Naive thymus-derived CD8-positive, alpha-beta T cell (primary cell): ENCODE data around the gene TET2. TPM values are rescaled to one million over a fixed set of nuclear protein-coding genes. Genes with fewer than 3 reads are reported as not detected.

Experiments
- ATAC-seq, 2 donors: fragments of 150-1000 bp; cut with Tn5 transposase in 1 of 2; sonication (Bioruptor Pico), chemical (Tn5 transposase) in 1 of 2; 1 replicate in 1 of 2; 2 replicates in 1 of 2; pipeline ENCODE4 v1.10.0; 2021; ENCODE audit warnings: mild to moderate bottlenecking in 2 of 2, moderate library complexity in 2 of 2
- POLR2A ChIA-PET: fragments of 350-600 bp; sonication (Branson Sonifier 250); formaldehyde crosslinking; loops from one replicate; lab custom pipeline; 2021; ENCODE audit warnings: antibody characterized with exemption; lab: Charles Lee
- DNase-seq, 10 donors: peaks; one replicate each; pipeline versions ENCODE4 v3.0.0 to v3.0.0-alpha.2; 2020 to 2022
- H3K27ac Mint-ChIP-seq, 10 donors: one replicate each; pipeline ENCODE4 v1.8.0; 2020 to 2022; ENCODE audit warnings: mild to moderate bottlenecking in 10 of 10, mixed read lengths in 10 of 10, moderate library complexity in 4 of 10, inconsistent platforms in 1 of 10
- H3K27me3 Mint-ChIP-seq, 5 donors: one replicate each; pipeline ENCODE4 v1.8.0; 2021 to 2022; ENCODE audit warnings: mixed read lengths in 5 of 5
- H3K36me3 Mint-ChIP-seq, 3 donors: one replicate each; pipeline ENCODE4 v1.8.0; 2020 to 2022; ENCODE audit warnings: mixed read lengths in 3 of 3, mild to moderate bottlenecking in 2 of 3, inconsistent platforms in 1 of 3
- H3K4me1 Mint-ChIP-seq, 4 donors: one replicate each; pipeline ENCODE4 v1.8.0; 2021 to 2022; ENCODE audit warnings: mixed read lengths in 4 of 4
- H3K4me3 Mint-ChIP-seq, 10 donors: one replicate each; pipeline ENCODE4 v1.8.0; 2020 to 2022; ENCODE audit warnings: mild to moderate bottlenecking in 10 of 10, mixed read lengths in 10 of 10, moderate library complexity in 6 of 10, inconsistent platforms in 1 of 10
- H3K9me3 Mint-ChIP-seq, 9 donors: one replicate each; pipeline ENCODE4 v1.8.0; 2020 to 2022; ENCODE audit warnings: mixed read lengths in 9 of 9, mild to moderate bottlenecking in 3 of 9, inconsistent platforms in 1 of 9, moderate library complexity in 1 of 9
- polyA plus RNA-seq, 3 donors: library from polyadenylated mRNA; unstranded; fragments of 300-500 nt; fragmentation: Illumina TruSeq; gene quantifications; one replicate each; pipeline ENCODE4 v1.2.3, GENCODE V29; 2021
- total RNA-seq, 8 experiments: library from RNA in 2 of 8; stranded (reverse) in 2 of 8; gene quantifications; one replicate each; pipeline ENCODE4 v1.2.3 and lab custom pipeline; 2021 to 2026

The TET2 gene
- total and polyA plus RNA-seq, 5 experiments from 2014 or later = 13.1 to 25.5 (median 22.8) TPM

DNA sequence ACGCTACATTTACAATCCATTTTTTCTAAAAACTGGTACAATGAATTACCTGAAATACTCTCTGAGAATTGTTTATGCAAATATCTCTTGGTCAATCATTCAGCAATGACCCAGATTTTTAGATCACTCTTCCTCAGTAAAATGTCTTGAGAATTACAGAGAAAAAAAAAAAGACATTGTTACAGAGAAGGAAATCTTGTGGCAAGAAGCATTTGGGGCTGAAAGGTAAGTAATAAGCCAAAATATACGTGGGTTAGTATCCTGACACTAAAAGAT, 19.6 kb upstream of the TET2 start:
- Mint-ChIP-seq H3K36me3 (peaks cover 0 to 3% (median 0%) of the 10 kb centered on the region in 3 donors), H3K9me3 (no peaks in the 10 kb centered on the region), H3K27ac (no peak overlapping the region), H3K4me1 (no peaks in the 10 kb centered on the region), H3K27me3 (peaks cover 0 to 3% (median 0%) of the 10 kb centered on the region in 5 donors), H3K4me3 (no peak overlapping the region)
- POLR2A ChIA-PET = no interaction called here
- ATAC-seq (no peak), DNase-seq (no peak)

DNA sequence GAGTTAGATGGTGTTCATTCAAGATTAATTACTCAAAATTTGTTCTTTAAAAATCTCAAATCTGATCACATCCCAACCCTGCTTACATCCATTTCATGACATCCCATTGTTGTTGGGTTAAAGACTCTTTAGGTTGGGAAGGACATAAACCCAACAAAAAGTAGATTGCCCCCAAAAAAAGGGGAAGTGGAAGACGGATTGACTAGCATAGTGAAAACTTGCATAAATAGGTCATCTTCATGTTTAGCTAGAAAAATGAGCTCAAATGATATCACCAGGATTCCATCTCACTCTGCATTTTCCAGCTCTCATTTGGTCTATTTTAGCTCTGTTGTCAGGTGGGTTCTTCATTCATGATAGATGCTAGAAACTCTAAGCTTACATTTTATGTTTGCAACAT, 18.5 kb upstream of the TET2 start:
- H3K27ac Mint-ChIP-seq = no peak overlapping the region
- peaks cover 0 to 3% (median 0%) of the 10 kb centered on the region in 3 donors for H3K36me3 Mint-ChIP-seq
- no peak overlapping the region for H3K4me3 Mint-ChIP-seq
- H3K4me1 Mint-ChIP-seq = no peaks in the 10 kb centered on the region
- H3K9me3 Mint-ChIP-seq = no peaks in the 10 kb centered on the region
- ATAC-seq = no peak
- DNase-seq = no peak
- POLR2A ChIA-PET = no interaction called here
- peaks cover 0 to 3% (median 0%) of the 10 kb centered on the region in 5 donors for H3K27me3 Mint-ChIP-seq

DNA sequence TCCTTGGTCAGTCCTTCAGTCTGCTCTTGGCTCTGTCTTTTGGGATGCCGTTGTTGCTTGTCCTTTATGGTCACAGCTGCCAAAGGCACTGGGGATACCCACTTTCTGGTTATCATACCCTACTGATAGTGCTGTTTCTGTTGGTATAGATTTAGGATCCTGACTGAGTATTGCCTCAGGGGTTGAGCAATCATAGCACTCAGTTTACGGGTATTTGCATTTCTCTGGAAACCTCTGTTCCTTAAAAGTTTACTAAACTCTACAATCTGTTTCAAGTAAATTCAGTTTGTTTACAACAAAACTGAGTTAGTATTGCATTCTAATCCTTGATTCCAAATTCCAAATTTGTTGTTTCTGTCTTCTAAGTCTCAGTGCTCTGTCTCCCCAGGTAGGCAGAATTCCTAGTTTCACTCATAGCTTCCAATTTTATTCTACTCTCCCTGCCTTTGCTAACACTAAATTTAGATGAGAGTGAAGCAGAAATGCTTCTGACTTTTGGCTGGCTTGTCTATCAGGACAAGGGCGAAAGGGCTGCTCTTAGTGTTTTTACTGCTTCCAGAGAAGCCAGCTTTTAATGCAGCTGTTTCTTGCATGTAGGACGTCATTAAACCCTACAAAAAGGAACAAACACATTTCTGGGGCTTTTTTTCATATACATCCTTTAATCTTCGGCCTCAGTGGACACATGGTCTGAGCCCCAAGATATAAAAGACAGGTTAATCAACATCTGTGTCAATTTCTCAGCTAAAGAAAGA, 17.2 kb upstream of the TET2 start:
- ATAC-seq (no peak), DNase-seq (no peak)
- Mint-ChIP-seq H3K36me3 (peaks cover 0 to 3% (median 0%) of the 10 kb centered on the region in 3 donors), H3K27ac (peak overlapping the region in 1 of 10 donors; percentile 29), H3K4me3 (no peak overlapping the region), H3K9me3 (no peaks in the 10 kb centered on the region), H3K4me1 (no peaks in the 10 kb centered on the region), H3K27me3 (peaks cover 0 to 3% (median 0%) of the 10 kb centered on the region in 5 donors)
- POLR2A ChIA-PET = no interaction called here

DNA sequence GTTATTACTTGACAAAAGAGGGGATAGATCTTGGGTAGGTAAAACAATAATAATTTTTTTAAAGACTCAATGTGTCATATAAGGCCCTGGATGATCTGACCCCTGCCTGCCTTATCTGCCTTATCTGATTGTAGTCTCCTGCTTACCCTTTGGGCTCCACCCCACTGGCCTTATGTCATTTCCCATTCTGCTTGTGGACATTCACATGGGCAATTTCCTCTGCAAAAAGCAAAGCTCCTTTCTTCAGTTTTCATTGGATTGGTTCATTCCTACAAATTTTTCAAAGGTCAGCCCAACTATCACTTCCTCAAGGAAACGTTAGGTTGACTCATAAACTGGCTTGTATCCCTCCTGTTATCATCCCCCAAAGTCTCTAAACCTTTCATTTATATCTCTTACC, 15.7 kb upstream of the TET2 start:
- no peaks in the 10 kb centered on the region for H3K9me3 Mint-ChIP-seq
- H3K27ac Mint-ChIP-seq = no peak overlapping the region
- ATAC-seq = no peak

DNA sequence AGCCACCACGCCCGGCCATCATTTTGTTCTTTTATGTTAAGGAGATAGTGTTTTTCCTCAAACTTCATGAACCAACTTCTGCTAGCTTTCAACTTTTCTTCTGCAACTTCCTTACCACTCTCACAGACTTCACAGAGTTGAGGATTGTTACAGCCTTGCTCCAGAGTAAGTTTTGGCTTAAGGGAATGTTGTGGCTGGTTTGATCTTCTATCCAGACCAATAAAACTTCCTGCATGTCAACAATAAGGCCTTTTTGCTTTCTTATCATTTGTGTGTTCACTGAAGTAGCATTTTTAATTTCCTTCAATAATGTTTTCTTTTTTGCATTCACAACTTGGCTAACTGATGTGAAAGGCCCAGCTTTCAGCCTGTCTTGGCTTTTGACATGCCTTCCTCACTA, 12.7 kb upstream of the TET2 start:
- Mint-ChIP-seq H3K9me3 (no peaks in the 10 kb centered on the region), H3K36me3 (peaks cover 0 to 3% (median 0%) of the 10 kb centered on the region in 3 donors), H3K27me3 (peaks cover 0 to 8% (median 3%) of the 10 kb centered on the region in 5 donors), H3K4me1 (no peaks in the 10 kb centered on the region), H3K27ac (no peak overlapping the region), H3K4me3 (no peak overlapping the region)
- DNase-seq (no peak), ATAC-seq (no peak)
- POLR2A ChIA-PET = no interaction called here

More for the DNA sequence above, 15.7 kb upstream of the TET2 start:
- no peak overlapping the region for H3K4me3 Mint-ChIP-seq
- no peak for DNase-seq
- POLR2A ChIA-PET = no interaction called here
- H3K4me1 Mint-ChIP-seq = no peaks in the 10 kb centered on the region
- peaks cover 0 to 3% (median 0%) of the 10 kb centered on the region in 5 donors for H3K27me3 Mint-ChIP-seq
- peaks cover 0 to 3% (median 0%) of the 10 kb centered on the region in 3 donors for H3K36me3 Mint-ChIP-seq

DNA sequence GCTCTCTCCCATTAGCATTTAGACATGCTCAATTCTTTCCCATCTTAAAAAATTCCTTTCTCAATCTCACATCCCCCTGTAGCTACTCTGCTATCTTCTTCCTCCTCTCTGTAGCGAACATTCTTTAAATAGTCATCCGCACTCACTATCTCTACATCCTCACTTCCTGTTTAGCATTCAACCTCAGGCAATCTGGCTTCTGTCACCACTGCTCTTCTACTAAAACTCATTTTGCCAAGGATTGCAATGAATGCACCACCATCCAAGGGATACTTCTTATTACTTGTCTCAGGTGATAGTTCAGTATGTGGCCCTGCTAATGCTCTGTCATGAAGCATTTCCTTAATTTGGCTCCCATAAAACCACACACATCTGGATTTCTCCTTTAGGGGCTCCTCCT, 10.9 kb upstream of the TET2 start:
- DNase-seq (no peak), ATAC-seq (no peak)
- Mint-ChIP-seq H3K9me3 (no peaks in the 10 kb centered on the region), H3K4me3 (no peak overlapping the region), H3K4me1 (no peaks in the 10 kb centered on the region), H3K27me3 (peaks cover 0 to 8% (median 3%) of the 10 kb centered on the region in 5 donors), H3K27ac (no peak overlapping the region), H3K36me3 (no peaks in the 10 kb centered on the region)
- POLR2A ChIA-PET = no interaction called here

DNA sequence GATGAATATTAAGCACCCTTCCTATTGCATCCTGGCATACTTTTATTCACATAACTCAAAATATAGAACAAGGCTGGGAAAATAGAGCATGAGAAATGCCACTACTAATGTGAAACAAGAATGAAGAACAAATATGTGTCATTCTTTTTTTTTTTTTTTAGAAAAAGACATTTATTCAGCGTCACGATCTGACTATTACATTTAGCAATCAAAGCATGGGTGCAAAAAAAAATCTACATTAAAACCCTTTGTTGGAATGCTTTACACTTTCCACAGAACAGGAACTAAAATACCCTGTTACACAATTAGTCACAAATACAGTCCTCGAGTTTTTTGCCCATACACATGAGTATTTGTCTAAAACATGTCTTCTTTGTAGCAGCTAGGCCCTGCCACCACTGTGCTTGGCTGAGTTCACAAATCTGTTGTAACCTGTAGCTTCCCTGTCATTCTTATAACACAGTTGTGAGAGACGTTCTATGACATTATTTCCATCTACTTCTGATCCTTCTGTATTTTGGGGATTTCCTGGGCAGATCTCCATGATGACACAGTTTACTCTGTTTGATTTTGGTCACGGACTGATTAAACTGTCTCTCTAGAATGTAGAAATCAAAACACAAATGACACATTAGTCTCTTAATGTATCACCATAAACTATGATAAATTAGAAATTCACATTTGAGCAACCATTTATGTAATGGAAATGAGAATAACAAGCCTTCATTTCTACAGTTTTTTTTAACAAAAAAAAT, 9.4 kb upstream of the TET2 start:
- H3K36me3 Mint-ChIP-seq = no peaks in the 10 kb centered on the region
- no peak for ATAC-seq
- H3K27ac Mint-ChIP-seq = no peak overlapping the region
- no peak for DNase-seq
- no peak overlapping the region for H3K4me3 Mint-ChIP-seq
- POLR2A ChIA-PET = no interaction called here
- no peaks in the 10 kb centered on the region for H3K9me3 Mint-ChIP-seq
- peaks cover 0 to 8% (median 1%) of the 10 kb centered on the region in 5 donors for H3K27me3 Mint-ChIP-seq
- peaks cover 0 to 3% (median under 1%) of the 10 kb centered on the region in 4 donors for H3K4me1 Mint-ChIP-seq

DNA sequence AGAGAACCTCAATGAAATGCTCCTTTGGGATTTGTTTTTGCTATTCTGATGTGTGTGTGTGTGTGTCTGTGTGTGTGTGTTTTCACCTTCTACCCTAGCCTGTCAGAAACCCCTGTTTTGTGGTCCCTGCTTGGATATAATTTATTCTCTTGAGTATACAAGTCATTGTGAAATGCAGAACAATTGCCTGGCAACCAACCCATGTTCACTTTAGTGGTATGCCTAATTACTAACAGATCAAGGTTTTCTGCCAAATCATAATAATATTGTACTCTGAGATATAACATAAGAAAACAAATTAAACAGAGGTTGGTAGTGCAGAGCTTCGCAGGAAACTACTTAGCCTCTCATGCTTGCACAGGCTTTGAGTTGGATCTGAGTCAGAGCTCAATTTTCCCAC, 7.0 kb upstream of the TET2 start:
- Mint-ChIP-seq H3K9me3 (no peaks in the 10 kb centered on the region), H3K27ac (no peak overlapping the region), H3K4me3 (no peak overlapping the region), H3K27me3 (peaks cover 0 to 8% (median 1%) of the 10 kb centered on the region in 5 donors), H3K4me1 (peaks cover 0 to 4% (median 2%) of the 10 kb centered on the region in 4 donors), H3K36me3 (no peaks in the 10 kb centered on the region)
- POLR2A ChIA-PET = no interaction called here
- ATAC-seq (no peak), DNase-seq (no peak)

DNA sequence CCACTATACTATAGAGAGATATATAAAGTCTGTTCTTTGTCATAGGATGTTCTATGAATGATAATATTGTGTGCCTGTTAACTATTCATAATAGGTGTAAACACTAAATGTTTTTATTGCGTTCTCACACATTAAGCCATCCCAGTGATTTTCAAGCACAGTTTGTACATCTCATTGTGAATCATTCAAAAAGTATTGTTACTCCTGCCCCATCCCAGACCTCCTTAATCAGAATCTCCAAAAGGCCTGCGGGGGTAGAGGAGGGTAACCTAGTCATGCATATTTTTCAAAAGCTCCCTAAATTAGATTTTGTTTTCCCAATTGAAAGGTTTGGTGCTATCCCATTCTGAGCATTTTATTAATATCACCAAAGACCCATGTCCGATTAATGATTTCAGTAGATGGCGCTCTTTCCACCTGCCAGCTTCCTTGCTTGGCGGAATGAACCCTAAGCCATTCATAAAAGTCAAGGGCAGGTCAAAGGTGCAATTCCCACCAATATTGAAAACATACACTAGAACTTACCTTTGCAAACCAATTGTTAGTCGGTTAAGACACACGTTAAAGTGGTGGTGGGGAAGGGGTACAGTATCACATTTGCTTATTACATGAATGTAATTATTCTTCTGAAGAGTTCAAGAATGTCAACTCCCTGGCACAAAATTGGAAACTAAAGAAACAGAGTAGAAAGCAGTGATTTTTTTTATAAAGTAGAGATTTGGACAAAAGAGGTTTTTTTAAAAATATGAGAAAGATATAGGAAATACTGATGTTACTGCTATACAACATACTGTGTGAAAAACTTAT, 5.8 kb upstream of the TET2 start:
- Mint-ChIP-seq H3K27me3 (peaks cover 0 to 8% (median 1%) of the 10 kb centered on the region in 5 donors), H3K4me3 (no peak overlapping the region), H3K36me3 (no peaks in the 10 kb centered on the region), H3K9me3 (no peaks in the 10 kb centered on the region), H3K4me1 (peaks cover 10 to 12% (median 10%) of the 10 kb centered on the region in 4 donors), H3K27ac (no peak overlapping the region)
- POLR2A ChIA-PET = interaction anchor here (0.7 to 1.5 kb wide), 2 partner anchors 210 to 333 kb away, joined by 3 to 7 read pairs; partner anchors contain the start of gene PPA2
- peak in 8 of 10 donors; percentile 1 to 60 (median 36) for DNase-seq
- peak; percentile 18 to 51 for ATAC-seq

DNA sequence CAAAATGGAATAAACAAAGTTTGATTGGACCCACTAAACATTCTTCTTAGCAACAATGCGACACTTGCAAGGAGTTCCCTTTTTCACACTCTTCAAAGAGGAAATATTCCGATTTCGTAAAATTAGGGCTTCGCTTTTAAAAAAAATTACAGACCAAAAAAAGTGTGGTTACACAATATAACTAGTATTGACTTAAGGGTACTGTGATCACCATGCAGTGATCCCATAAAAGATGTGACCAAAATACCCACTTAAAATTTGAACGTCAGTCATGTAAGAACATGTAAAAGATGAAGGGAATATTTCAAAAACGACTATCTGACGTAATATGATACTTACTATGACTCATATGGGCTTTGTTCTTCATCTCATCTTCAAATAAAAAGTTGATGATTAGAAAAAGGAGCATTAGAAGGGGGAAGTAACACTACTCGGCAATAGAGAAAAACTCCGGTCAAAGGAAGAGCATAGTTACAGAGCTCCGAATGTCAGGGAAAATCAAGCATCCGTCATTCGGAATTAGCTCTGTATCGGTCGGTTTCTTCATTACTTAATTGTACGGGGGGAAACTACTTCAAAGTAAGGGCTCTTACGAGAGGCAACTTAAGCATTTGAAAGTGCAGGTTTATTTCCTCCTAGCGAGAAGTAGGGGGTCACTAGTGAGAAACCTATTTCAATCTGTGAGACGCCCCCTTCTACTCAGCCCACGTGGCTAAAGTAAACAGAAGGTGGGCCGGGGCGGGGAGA, 1.3 kb upstream of the TET2 start:
- peak in 3 of 10 donors; percentile 36 to 56 (median 44) for DNase-seq
- ATAC-seq = peak; percentile 3 to 31

DNA sequence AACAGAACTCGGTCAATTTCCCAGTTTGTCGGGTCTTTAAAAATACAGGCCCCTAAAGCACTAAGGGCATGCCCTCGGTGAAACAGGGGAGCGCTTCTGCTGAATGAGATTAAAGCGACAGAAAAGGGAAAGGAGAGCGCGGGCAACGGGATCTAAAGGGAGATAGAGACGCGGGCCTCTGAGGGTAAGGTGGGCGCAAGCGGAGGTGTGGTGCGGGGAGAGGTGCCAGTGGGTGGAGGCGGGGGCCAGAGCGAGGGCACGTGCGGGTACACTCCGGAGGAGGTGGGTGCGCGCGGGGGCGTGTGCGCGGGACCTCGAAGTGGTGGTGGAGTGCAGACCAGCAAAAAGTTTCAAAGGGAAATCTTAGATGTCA, 787 bp upstream of the TET2 start:
- H3K4me3 Mint-ChIP-seq = peak overlapping the region; percentile 93 to 100 (median 98)
- H3K4me1 Mint-ChIP-seq = peaks cover 20 to 49% (median 40%) of the 10 kb centered on the region in 4 donors
- POLR2A ChIA-PET = interaction anchor here (1.8 kb wide), 1 partner anchor 328 kb away, joined by 19 read pairs; the partner anchor contains the start of gene PPA2

More for the DNA sequence above, 1.3 kb upstream of the TET2 start:
- peak overlapping the region; percentile 64 to 99 (median 94) for H3K27ac Mint-ChIP-seq
- POLR2A ChIA-PET = interaction anchor here (1.2 kb wide), 1 partner anchor 329 kb away, joined by 3 read pairs; the partner anchor contains the start of gene PPA2
- peak overlapping the region; percentile 93 to 100 (median 98) for H3K4me3 Mint-ChIP-seq
- no peaks in the 10 kb centered on the region for H3K27me3 Mint-ChIP-seq
- H3K36me3 Mint-ChIP-seq = no peaks in the 10 kb centered on the region
- peaks cover 18 to 44% (median 36%) of the 10 kb centered on the region in 4 donors for H3K4me1 Mint-ChIP-seq
- H3K9me3 Mint-ChIP-seq = no peaks in the 10 kb centered on the region

More for the DNA sequence above, 787 bp upstream of the TET2 start:
- no peaks in the 10 kb centered on the region for H3K27me3 Mint-ChIP-seq
- H3K36me3 Mint-ChIP-seq = no peaks in the 10 kb centered on the region
- H3K27ac Mint-ChIP-seq = peak overlapping the region; percentile 64 to 99 (median 94)
- DNase-seq = peak in 8 of 10 donors; percentile 16 to 66 (median 44)
- no peaks in the 10 kb centered on the region for H3K9me3 Mint-ChIP-seq
- peak; percentile 40 to 45 for ATAC-seq
